ENCODE data around the gene LGR5.

DNA sequence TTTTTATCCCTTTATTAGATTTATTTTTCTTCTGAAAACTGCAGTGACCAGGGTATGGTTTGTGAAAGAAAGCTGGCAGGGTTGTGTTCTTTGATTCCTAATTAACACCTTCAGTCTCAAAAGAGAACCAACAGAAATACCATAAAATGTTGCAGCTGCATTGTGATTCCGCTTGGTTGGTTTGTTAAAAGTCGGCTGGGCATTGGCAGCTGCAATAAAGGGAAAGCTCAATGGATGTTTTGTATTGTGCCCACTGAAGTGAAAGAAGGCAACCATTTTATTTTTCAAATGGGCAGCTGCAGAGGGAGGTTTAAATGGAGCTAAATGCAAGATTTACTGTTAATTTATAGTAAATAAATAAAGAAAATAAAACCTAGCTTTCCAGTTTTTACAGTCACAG is 16.7 kb downstream of the LGR5 start:
- TF ChIP-seq EZH2 (IDR thresholded peaks at IDR 0.05; ENCODE audit: borderline replicate concordance, low read length) = no peak
- TF ChIP-seq, protein P1, sequence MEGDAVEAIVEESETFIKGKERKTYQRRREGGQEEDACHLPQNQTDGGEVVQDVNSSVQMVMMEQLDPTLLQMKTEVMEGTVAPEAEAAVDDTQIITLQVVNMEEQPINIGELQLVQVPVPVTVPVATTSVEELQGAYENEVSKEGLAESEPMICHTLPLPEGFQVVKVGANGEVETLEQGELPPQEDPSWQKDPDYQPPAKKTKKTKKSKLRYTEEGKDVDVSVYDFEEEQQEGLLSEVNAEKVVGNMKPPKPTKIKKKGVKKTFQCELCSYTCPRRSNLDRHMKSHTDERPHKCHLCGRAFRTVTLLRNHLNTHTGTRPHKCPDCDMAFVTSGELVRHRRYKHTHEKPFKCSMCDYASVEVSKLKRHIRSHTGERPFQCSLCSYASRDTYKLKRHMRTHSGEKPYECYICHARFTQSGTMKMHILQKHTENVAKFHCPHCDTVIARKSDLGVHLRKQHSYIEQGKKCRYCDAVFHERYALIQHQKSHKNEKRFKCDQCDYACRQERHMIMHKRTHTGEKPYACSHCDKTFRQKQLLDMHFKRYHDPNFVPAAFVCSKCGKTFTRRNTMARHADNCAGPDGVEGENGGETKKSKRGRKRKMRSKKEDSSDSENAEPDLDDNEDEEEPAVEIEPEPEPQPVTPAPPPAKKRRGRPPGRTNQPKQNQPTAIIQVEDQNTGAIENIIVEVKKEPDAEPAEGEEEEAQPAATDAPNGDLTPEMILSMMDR (conservative IDR thresholded peaks at IDR 0.05 in 1 of 2, IDR thresholded peaks at IDR 0.05 in 1 of 2; ENCODE audit: extremely low read depth in 1 of 2, insufficient read depth in 1 of 2, low read depth in 1 of 2, low read length in 2 of 2) = no peak
